Thoracic aorta (tissue), 2 donors: Measurements from ENCODE around the gene MTA2. TPM values are rescaled to one million over a fixed set of nuclear protein-coding genes. Genes with fewer than 3 reads are reported as not detected.
"Not testable (repeated sequence)": the region's sequence is repeated elsewhere in the genome, so short reads cannot be mapped to it uniquely, and the experiment has no call there.

Source experiments
- ATAC-seq: fragments of 150-250 bp; one replicate; pipeline ENCODE4 v1.8.0; 2017; ENCODE audit warnings: low read depth; ENCODE audit not compliant: insufficient number of reproducible peaks, low FRiP score
- DNase-seq: peaks from one replicate; pipeline ENCODE4 v3.0.0-alpha.2; 2020; ENCODE audit warnings: low spot score
- H3K27ac ChIP-seq, 2 donors: fragments of 200-600 bp; sonication (generic); 1 replicate in 1 of 2; 2 replicates in 1 of 2; pipeline ENCODE4 v1.5.1; 2016; ENCODE audit warnings: mild to moderate bottlenecking in 2 of 2, moderate library complexity in 2 of 2
- H3K27me3 ChIP-seq: fragments of 200-600 bp; sonication (generic); replicated peaks from 2 replicates; pipeline ENCODE4 v1.6.0; 2016; ENCODE audit warnings: mild to moderate bottlenecking; ENCODE audit not compliant: insufficient read depth
- H3K36me3 ChIP-seq: fragments of 200-600 bp; sonication (generic); one replicate; pipeline ENCODE4 v1.5.1; 2016
- H3K4me1 ChIP-seq, 2 donors: fragments of 200-600 bp; sonication (generic); 1 replicate in 1 of 2; 2 replicates in 1 of 2; pipeline versions ENCODE4 v1.5.1 to v1.6.0; 2016; ENCODE audit warnings: low read depth in 2 of 2, mild to moderate bottlenecking in 1 of 2; ENCODE audit not compliant: control insufficient read depth in 1 of 2
- H3K4me3 ChIP-seq: fragments of 200-600 bp; sonication (generic); 2 replicates; pipeline ENCODE4 v1.5.1; 2016; ENCODE audit warnings: mild to moderate bottlenecking
- H3K9me3 ChIP-seq: fragments of 200-600 bp; sonication (generic); 2 replicates; pipeline ENCODE4 v1.5.1; 2016
- CTCF ChIP-seq: fragments of 200-600 bp; sonication (generic); IDR thresholded peaks from one replicate; pipeline ENCODE4 v1.5.1; 2019; ENCODE audit warnings: antibody characterized with exemption
- total RNA-seq, 2 donors: library from RNA; depleted of rRNA; stranded (reverse); fragments of >200 nt; gene quantifications; one replicate each; pipeline versions ENCODE4 v1.1.0 to v1.2.3, GENCODE V29; 2016

MTA2 gene
- total RNA-seq, 2 donors from 2014 or later: 55.9 to 124 TPM

DNA sequence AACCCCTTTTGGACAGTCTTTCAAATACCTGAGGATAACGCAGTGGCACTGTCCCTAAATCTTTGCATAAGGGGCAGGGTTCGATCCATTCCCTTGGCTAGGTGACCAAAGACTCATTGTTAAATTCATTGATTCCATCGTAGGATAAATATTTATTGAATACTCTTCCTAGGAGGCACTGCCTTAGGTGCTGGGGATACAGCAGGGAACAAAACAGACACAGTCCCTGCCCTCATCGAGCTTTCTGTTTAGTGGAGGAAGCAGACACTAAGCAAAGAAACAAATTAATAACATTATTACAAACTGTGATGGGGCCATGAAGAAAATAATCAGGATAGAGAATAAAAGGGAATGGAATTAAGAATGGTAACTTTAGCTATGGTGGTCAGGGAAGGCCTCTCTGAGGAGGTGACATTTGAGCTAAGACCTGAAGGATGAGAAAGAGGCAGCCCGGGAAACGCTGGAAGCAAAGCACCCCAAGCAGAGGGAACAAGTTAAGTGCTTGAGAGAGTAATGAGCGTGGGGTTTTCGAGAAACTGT is 19.4 kb upstream of the MTA2 start:
- TF ChIP-seq CTCF: no peak
- H3K36me3 ChIP-seq: peaks cover 22% of the 10 kb centered on the region
- no peak for ATAC-seq

DNA sequence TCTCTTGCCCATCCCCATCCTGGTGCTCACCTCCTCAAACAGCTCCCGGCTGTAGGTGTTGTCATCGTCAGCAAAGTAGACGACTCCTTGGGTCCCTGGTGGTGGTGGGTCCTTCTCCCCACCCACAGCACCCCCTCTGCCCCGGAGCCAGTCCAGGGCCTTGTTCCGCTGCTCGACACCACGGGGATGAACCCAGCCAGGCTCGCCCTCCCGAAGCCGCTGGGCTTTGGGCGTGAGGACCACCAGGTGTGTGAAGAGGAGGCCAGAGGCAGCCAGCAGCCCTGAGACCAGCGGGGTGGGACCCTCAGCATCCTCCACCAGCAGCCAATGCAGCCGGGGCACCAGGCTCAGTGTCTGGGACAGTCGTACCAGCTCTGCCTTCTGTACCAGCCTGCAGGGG is 15.3 kb upstream of the MTA2 start:
- Histone ChIP-seq H3K4me1 (peaks cover 7 to 25% of the 10 kb centered on the region in 2 donors), H3K36me3 (peaks cover 19% of the 10 kb centered on the region)
- H3K27ac ChIP-seq, DNase-seq, H3K9me3 ChIP-seq, ATAC-seq, H3K27me3 ChIP-seq, H3K4me3 ChIP-seq: not testable (repeated sequence)

More for the DNA sequence above, 19.4 kb upstream of the MTA2 start:
- Histone ChIP-seq H3K9me3 (no peaks in the 10 kb centered on the region), H3K27ac (peak overlapping the region; percentile 83 to 97), H3K4me1 (peaks cover 7 to 22% of the 10 kb centered on the region in 2 donors), H3K4me3 (peak overlapping the region; percentile 89), H3K27me3 (no peaks in the 10 kb centered on the region)
- no peak for DNase-seq

DNA sequence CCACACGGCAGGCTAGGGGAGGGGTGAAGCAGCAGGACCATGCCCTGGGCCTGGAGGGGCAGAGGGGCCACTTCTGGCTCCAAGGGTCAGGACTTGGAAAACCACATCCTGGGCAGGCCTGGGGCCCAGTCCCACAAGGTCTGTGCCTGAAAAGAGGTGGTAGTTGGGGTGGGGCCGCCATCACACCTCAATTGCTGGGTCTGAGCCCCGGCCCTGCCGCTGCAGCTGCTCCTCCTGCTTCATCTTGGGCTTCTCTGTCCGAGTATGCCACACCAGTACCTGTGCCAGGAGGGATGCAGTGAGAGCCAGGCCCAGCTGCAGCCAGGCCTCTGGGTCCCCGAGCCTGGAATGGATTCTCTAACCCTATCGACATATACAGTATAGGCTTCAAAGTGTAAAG is 13.9 kb upstream of the MTA2 start:
- Histone ChIP-seq H3K4me1 (peaks cover 11 to 30% of the 10 kb centered on the region in 2 donors), H3K9me3 (no peaks in the 10 kb centered on the region), H3K4me3 (no peak overlapping the region), H3K27ac (no peak overlapping the region), H3K27me3 (no peaks in the 10 kb centered on the region), H3K36me3 (peaks cover 19% of the 10 kb centered on the region)
- no peak for TF ChIP-seq CTCF
- no peak for DNase-seq
- no peak for ATAC-seq

DNA sequence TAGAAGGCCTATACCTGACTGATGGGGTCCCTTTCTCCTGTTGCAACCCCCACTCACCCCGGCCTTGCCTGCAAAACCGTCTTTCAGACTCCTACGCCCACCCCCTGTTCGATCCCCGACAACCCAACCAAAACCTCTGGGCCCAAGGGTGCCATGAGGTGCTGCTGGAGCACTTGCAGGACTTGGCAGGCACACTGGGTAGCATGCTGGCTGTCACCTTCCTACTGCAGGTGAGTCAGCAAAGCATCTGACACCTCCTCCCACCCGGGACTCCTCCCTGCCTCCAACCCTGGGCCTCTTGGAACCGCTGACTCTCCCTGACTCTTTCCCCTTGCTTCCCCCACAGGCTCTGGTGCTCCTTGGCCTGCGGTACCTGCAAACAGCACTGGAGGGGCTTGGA is 12.6 kb upstream of the MTA2 start:
- Histone ChIP-seq H3K4me3 (no peak overlapping the region), H3K27ac (peak overlapping the region in 1 of 2 donors; percentile 87), H3K9me3 (no peaks in the 10 kb centered on the region), H3K36me3 (peaks cover 19% of the 10 kb centered on the region), H3K27me3 (no peaks in the 10 kb centered on the region), H3K4me1 (peaks cover 11 to 34% of the 10 kb centered on the region in 2 donors)
- DNase-seq (no peak), ATAC-seq (no peak)
- no peak for TF ChIP-seq CTCF

GRCh38 chr11:62613291-62613778 is 11.7 kb upstream of the MTA2 start:
- Histone ChIP-seq H3K27ac (peak overlapping the region; percentile 87 to 95), H3K36me3 (peaks cover 27% of the 10 kb centered on the region), H3K9me3 (no peaks in the 10 kb centered on the region), H3K27me3 (no peaks in the 10 kb centered on the region), H3K4me3 (peak overlapping the region; percentile 80), H3K4me1 (peaks cover 11 to 34% of the 10 kb centered on the region in 2 donors)
- TF ChIP-seq CTCF: no peak
- ATAC-seq (no peak), DNase-seq (peak; percentile 40)
